ENCODE measurements around the gene CYP27C1. TPM values are rescaled to one million over a fixed set of nuclear protein-coding genes. Genes with fewer than 3 reads are reported as not detected.
A peak's percentile ranks its signal among the peaks of the same experiment; 100 is the strongest.

Gene CYP27C1
- polyA plus RNA-seq, 2 of the 4 experiments (the other 2 are of a cell fraction): 2.2 to 4.6 TPM

GRCh38 chr2:127235082-127235702 lies 15.1 kb upstream of the CYP27C1 start:
- WGBS (ENCODE audit: missing lambda C conversion rate): 78% methylated on average over 6 of the region's 6 CpGs
- ATAC-seq (no peak), DNase-seq (ENCODE audit: low read depth in 1 of 2, low spot score in 1 of 2) (no peak), FAIRE-seq (no peak)
- ChIA-PET CTCF (no interaction called here), POLR2A (no interaction called here)
- TF ChIP-seq ESRRA (IDR thresholded peaks at IDR 0.05; ENCODE audit: borderline replicate concordance, low read length): no peak
- no peak for TF ChIP-seq POLR2A (IDR thresholded peaks at IDR 0.05; ENCODE audit: low read length)
- TF ChIP-seq FOXS1 (CRISPR knock-in tag; IDR thresholded peaks at IDR 0.05): no peak
- TF ChIP-seq FOSB (CRISPR knock-in tag; IDR thresholded peaks at IDR 0.05): no peak
- Histone ChIP-seq H3K4me2 (no peak overlapping the region), H3K27ac (no peak overlapping the region), H3K9me3 (peaks cover 16% of the 10 kb centered on the region; the same call in 2 of the 3 replicates), H3K4me3 (no peak overlapping the region), H3K4me1 (peaks cover 17% of the 10 kb centered on the region)

- 95% methylated on average over 8 of the region's 8 CpGs for WGBS (ENCODE audit: missing lambda C conversion rate)
- POLR2A ChIA-PET: no interaction called here
Measured at GRCh38 chr2:127233710-127234109, 13.6 kb upstream of the CYP27C1 start.

GRCh38 chr2:127231130-127231865 lies 11.2 kb upstream of the CYP27C1 start:
- no peak overlapping the region for H3K4me3 ChIP-seq
- H3K4me2 ChIP-seq: peak overlapping the region; percentile 43
- H3K9me3 ChIP-seq: 0 out of 3 replicates have a peak, but pooled peaks cover 3% of the 10 kb centered on the region
- TF ChIP-seq CEBPB (IDR thresholded peaks at IDR 0.05) (peak; percentile 32 to 63; a peak in 3 of 4 replicates), RAD21 (conservative IDR thresholded peaks at IDR 0.05 in 1 of 2, IDR thresholded peaks at IDR 0.05 in 1 of 2) (peak; percentile 11 to 14; a peak in 1 of 5 replicates), CHD2 (IDR thresholded peaks at IDR 0.05; ENCODE audit: low read length, partially characterized antibody) (no peak)
- 44% methylated on average over 6 of the region's 6 CpGs for WGBS (ENCODE audit: missing lambda C conversion rate)
- peaks cover 25% of the 10 kb centered on the region for H3K4me1 ChIP-seq
- DNase-seq (ENCODE audit: low read depth in 1 of 2, low spot score in 1 of 2) (peak in 1 of 2 experiments; percentile 60), FAIRE-seq (no peak), ATAC-seq (peak in 1 of 2 experiments; percentile 54; a peak in 3 of 6 replicates)
- peak overlapping the region; percentile 49 to 58 for H3K27ac ChIP-seq
- ChIA-PET CTCF (interaction anchor here (0.9 to 1.1 kb wide), 2 partner anchors 34 to 248 kb away, joined by 3 read pairs; no protein-coding TSS in a partner anchor), POLR2A (no interaction called here)

More at GRCh38 chr2:127233710-127234109, 13.6 kb upstream of the CYP27C1 start:
- FAIRE-seq: no peak
- Histone ChIP-seq H3K9me3 (peaks cover 12% of the 10 kb centered on the region; the same call in 2 of the 3 replicates), H3K27ac (no peak overlapping the region), H3K4me1 (peaks cover 17% of the 10 kb centered on the region), H3K4me2 (no peak overlapping the region), H3K4me3 (no peak overlapping the region)
- no peak for DNase-seq (ENCODE audit: low read depth in 1 of 2, low spot score in 1 of 2)
- TF ChIP-seq REST (IDR thresholded peaks at IDR 0.05) (no peak), HDAC2 (IDR thresholded peaks at IDR 0.05) (no peak), ELK1 (IDR thresholded peaks at IDR 0.05; ENCODE audit: low read depth, low read length) (no peak), JUNB (IDR thresholded peaks at IDR 0.05) (no peak), FOXS1 (CRISPR knock-in tag; IDR thresholded peaks at IDR 0.05) (no peak), NPAS2 (CRISPR knock-in tag; IDR thresholded peaks at IDR 0.05; ENCODE audit: borderline replicate concordance) (no peak), EHMT2 (IDR thresholded peaks at IDR 0.05; ENCODE audit: low read depth) (no peak), TP53 (CRISPR knock-in tag; IDR thresholded peaks at IDR 0.05) (no peak), TFCP2L1 (CRISPR knock-in tag; IDR thresholded peaks at IDR 0.05) (no peak)
- CTCF ChIA-PET: interaction anchor here (1.0 to 1.8 kb wide), 2 partner anchors 30 to 246 kb away, joined by 3 to 4 read pairs; no protein-coding TSS in a partner anchor
- no peak for ATAC-seq
